Activated effector memory CD4-positive, alpha-beta T cell treated with anti-CD3 and anti-CD28 coated beads, Interleukin-2, amount 50 U/mL, for 16 hours (primary cell): ENCODE results near the gene PPP1R13L.
"Not testable (repeated sequence)": the region's sequence is repeated elsewhere in the genome, so short reads cannot be mapped to it uniquely, and the experiment has no call there.

Experiments used
- DNase-seq: peaks from one replicate; pipeline ENCODE4 v3.0.0-alpha.2; 2020

The PPP1R13L gene

DNA sequence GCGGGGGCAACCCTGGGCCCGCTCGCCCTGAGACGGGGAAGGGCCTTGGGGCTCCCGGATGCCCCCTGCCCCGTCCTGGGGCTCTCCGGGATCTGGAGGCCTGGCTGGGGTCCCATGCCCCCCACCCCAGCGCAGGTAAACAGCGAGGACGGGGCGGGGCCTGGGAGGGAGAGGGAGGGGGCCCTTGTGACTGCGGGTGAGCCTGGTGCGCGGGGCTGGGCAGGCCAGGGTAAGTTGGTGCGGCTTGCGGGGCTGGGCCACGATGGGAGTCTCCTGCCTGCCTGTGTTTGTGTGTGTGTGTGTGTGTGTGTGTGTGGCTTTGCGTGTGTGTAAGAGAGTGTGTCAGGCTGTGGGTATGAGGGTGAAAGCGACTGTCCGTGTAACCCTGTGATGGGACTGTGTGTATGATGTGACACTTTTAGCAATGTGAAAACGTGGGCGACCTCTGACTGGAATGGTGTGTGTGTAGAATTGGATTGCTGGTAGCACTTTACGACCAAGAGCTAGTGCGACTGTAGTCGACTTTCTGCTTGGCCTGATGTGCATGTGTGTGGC lies 63.9 kb downstream of the PPP1R13L start:
- no peak for DNase-seq

- peak; percentile 80 for DNase-seq
Observed at GRCh38 chr19:45340232-45340898, 64.5 kb downstream of the PPP1R13L start, which contains the start of gene KLC3. Gene KLC3, plus strand, starts transcription at chr19:45340750. Its CDS starts 4,792 bp downstream, at chr19:45345542.

DNA sequence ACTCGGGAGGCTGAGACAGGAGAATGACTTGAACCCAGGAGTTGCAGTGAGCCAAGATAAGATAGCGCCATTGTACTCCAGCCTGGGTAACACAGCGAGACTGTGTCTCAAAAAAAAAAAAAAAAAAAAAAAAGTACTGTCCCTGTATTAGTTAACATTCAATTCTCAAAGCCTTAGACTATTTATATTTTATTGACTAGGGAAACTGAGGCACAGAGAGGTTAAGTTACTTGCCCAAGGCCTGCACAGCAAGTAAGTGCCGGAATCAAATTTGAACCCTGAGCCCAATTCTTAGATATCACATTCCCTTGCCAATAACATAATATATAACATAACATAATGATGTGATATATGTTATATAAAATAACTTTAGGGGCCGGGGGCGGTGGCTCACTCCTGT lies 65.2 kb downstream of the PPP1R13L start:
- no peak for DNase-seq

DNA sequence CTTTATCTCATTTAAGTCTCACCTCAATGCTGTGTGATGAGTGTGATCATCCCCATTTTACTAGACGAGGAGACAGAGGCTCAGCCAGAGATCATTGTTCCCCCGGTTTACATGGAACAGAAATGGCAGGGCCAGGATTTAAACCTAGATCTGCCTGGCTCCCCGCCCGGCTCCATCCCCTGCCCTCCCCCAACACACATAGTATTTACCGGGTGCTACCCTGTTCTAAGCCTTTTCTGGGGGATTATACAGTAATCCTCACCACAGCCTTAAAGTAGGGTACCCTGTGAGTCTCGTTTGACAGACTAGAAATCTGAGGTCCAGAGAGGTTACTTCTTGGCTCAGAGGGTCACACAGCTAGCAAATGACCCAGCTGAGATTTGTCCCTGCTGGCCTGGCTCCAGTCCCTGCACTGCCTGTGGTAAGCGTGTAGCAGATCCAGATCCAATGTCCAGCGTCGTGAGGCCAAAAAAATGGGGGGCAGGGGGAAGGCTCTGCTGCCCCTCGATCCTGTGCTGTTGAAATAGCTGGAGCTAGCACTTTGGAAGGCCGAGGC lies 68.1 kb downstream of the PPP1R13L start:
- DNase-seq, result no peak

- DNase-seq, result not testable (repeated sequence)
Observed at GRCh38 chr19:45334881-45335280, 70.0 kb downstream of the PPP1R13L start.

GRCh38 chr19:45333609-45334303 lies 71.1 kb downstream of the PPP1R13L start:
- DNase-seq, result no peak

DNA sequence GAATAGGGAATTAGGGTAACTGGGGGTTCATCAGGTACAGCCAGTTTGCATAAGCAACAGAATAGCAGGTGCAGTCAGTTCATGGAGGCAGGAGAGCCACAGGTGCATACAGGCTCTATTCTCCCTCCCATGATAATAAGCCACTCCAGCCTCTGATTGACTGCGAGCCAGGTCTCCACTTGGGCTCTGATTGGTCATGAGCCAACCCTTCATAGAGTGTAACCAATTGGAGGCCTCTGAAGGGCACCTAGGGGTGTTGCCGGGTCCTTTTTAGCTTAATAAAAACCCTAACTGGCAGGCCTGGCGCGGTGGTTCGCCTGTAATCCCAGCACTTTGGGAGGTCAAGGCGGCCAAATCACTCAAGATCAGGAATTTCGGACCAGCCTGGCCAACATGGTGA lies 73.5 kb downstream of the PPP1R13L start:
- no peak for DNase-seq
